ENCODE results near the gene ABL2.

ABL2 gene

GRCh38 chr1:179166663-179167417 lies 62.6 kb downstream of the ABL2 start:
- no peak overlapping the region for H3K4me3 ChIP-seq (ENCODE audit: low read depth, low read length)
- peak; percentile 43 for DNase-seq (ENCODE audit: low read depth, low spot score)
- in situ Hi-C loops (cut with HindIII; ENCODE audit: low sequenced_read_pairs) = no loop called here
- no peak for TF ChIP-seq CTCF (IDR thresholded peaks at IDR 0.05; ENCODE audit: low read depth, low read length)

- in situ Hi-C loops (cut with HindIII; ENCODE audit: low sequenced_read_pairs) = no loop called here
- H3K4me3 ChIP-seq (ENCODE audit: low read depth, low read length) = no peak overlapping the region
- peak; percentile 51 for DNase-seq (ENCODE audit: low read depth, low spot score)
- TF ChIP-seq CTCF (IDR thresholded peaks at IDR 0.05; ENCODE audit: low read depth, low read length) = no peak
These were observed 65.0 kb downstream of the ABL2 start for GRCh38 chr1:179164494-179164893.

- DNase-seq (ENCODE audit: low read depth, low spot score) = no peak
- no peak overlapping the region for H3K4me3 ChIP-seq (ENCODE audit: low read depth, low read length)
- no peak for TF ChIP-seq CTCF (IDR thresholded peaks at IDR 0.05; ENCODE audit: low read depth, low read length)
- in situ Hi-C loops (cut with HindIII; ENCODE audit: low sequenced_read_pairs) = no loop called here
These were observed 72.8 kb downstream of the ABL2 start for GRCh38 chr1:179156708-179157107.

- TF ChIP-seq CTCF (IDR thresholded peaks at IDR 0.05; ENCODE audit: low read depth, low read length) = no peak
- in situ Hi-C loops (cut with HindIII; ENCODE audit: low sequenced_read_pairs) = no loop called here
- DNase-seq (ENCODE audit: low read depth, low spot score) = no peak
- no peak overlapping the region for H3K4me3 ChIP-seq (ENCODE audit: low read depth, low read length)
These were observed 73.5 kb downstream of the ABL2 start for GRCh38 chr1:179156026-179156425.

- in situ Hi-C loops (cut with HindIII; ENCODE audit: low sequenced_read_pairs) = no loop called here
- TF ChIP-seq CTCF (IDR thresholded peaks at IDR 0.05; ENCODE audit: low read depth, low read length) = no peak
- no peak overlapping the region for H3K4me3 ChIP-seq (ENCODE audit: low read depth, low read length)
- DNase-seq (ENCODE audit: low read depth, low spot score) = no peak
These were observed 73.9 kb downstream of the ABL2 start for GRCh38 chr1:179155615-179156014.

GRCh38 chr1:179154437-179154836 lies 75.0 kb downstream of the ABL2 start:
- no peak for DNase-seq (ENCODE audit: low read depth, low spot score)
- H3K4me3 ChIP-seq (ENCODE audit: low read depth, low read length) = no peak overlapping the region
- in situ Hi-C loops (cut with HindIII; ENCODE audit: low sequenced_read_pairs) = no loop called here
- no peak for TF ChIP-seq CTCF (IDR thresholded peaks at IDR 0.05; ENCODE audit: low read depth, low read length)
